Natural killer cell treated with Interleukin-12 subunit alpha and Interleukin-12 subunit beta and Interleukin-15 and Interleukin-18, amount 100 ng/mL, for 72 hours (primary cell): ENCODE data around the gene DDX50. TPM values are rescaled to one million over a fixed set of nuclear protein-coding genes. Genes with fewer than 3 reads are reported as not detected.
"Not testable (repeated sequence)": the region's sequence is repeated elsewhere in the genome, so short reads cannot be mapped to it uniquely, and the experiment has no call there.

Source experiments
- ATAC-seq, 2 donors: fragments of 150-1000 bp; cut with Tn5 transposase in 1 of 2; sonication (Bioruptor Pico), chemical (Tn5 transposase) in 1 of 2; 2 replicates each; pipeline ENCODE4 v1.10.0; 2021
- DNase-seq: peaks from one replicate; pipeline ENCODE4 v3.0.0; 2022; ENCODE audit warnings: low spot score
- H3K27ac Mint-ChIP-seq, 2 donors: 1 replicate in 1 of 2; 2 replicates in 1 of 2; pipeline ENCODE4 v1.8.0; 2022; ENCODE audit warnings: mixed read lengths in 2 of 2, mild to moderate bottlenecking in 1 of 2, moderate library complexity in 1 of 2
- H3K27me3 Mint-ChIP-seq, 2 donors: 1 replicate in 1 of 2; 2 replicates in 1 of 2; pipeline ENCODE4 v1.8.0; 2022; ENCODE audit warnings: mixed read lengths in 2 of 2
- H3K36me3 Mint-ChIP-seq: one replicate; pipeline ENCODE4 v1.8.0; 2022; ENCODE audit warnings: mixed read lengths
- H3K4me1 Mint-ChIP-seq, 2 donors: 1 replicate in 1 of 2; 2 replicates in 1 of 2; pipeline ENCODE4 v1.8.0; 2022; ENCODE audit warnings: low read depth in 2 of 2, mixed read lengths in 2 of 2, mild to moderate bottlenecking in 1 of 2
- H3K4me3 Mint-ChIP-seq: one replicate; pipeline ENCODE4 v1.8.0; 2022; ENCODE audit warnings: mixed read lengths
- H3K9me3 Mint-ChIP-seq: 2 replicates; pipeline ENCODE4 v1.8.0; 2022; ENCODE audit warnings: mixed read lengths
- total RNA-seq, 2 donors: library from RNA; stranded (reverse); gene quantifications; one replicate each; pipeline ENCODE4 v1.2.3, GENCODE V29; 2022

Gene DDX50
- total RNA-seq, 2 donors from 2014 or later: 39.6 to 47.6 TPM

DNA sequence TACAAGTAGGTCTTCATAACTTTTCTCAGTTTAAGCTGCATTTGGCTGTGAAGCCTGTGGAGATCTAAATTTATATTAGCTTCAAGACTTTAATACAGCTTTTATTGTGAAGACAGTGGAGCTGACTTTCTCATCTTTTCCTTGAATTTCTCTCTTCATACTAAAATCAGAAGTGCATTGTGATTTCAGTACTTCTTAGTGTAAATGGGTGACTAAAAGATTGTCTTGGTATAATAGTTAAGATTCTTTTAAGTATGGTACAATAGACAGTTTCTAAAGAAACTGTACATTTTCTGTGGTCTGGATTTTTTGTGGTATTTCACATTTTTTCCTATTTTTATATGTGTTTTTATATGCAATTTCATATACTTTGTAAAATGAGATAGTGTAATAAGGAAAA, 33.9 kb downstream of the DDX50 start:
- DNase-seq (no peak), ATAC-seq (peak in 1 of 2 donors; percentile 46)
- Mint-ChIP-seq H3K4me1 (peaks cover 0 to 5% of the 10 kb centered on the region in 2 donors), H3K4me3 (no peak overlapping the region), H3K27ac (no peak overlapping the region), H3K27me3 (no peaks in the 10 kb centered on the region), H3K9me3 (no peaks in the 10 kb centered on the region), H3K36me3 (peaks cover 28% of the 10 kb centered on the region)

- peaks cover 0 to 3% of the 10 kb centered on the region in 2 donors for H3K4me1 Mint-ChIP-seq
- peak overlapping the region in 1 of 2 donors; percentile 27 for H3K27ac Mint-ChIP-seq
- peaks cover 17% of the 10 kb centered on the region for H3K36me3 Mint-ChIP-seq
- no peaks in the 10 kb centered on the region for H3K27me3 Mint-ChIP-seq
- DNase-seq (no peak), ATAC-seq (no peak)
- no peak overlapping the region for H3K4me3 Mint-ChIP-seq
- no peaks in the 10 kb centered on the region for H3K9me3 Mint-ChIP-seq
Measured at GRCh38 chr10:68938117-68938516, 37.0 kb downstream of the DDX50 start.

GRCh38 chr10:68938884-68939283, 37.8 kb downstream of the DDX50 start:
- Mint-ChIP-seq H3K36me3 (peaks cover 17% of the 10 kb centered on the region), H3K27ac (peak overlapping the region in 1 of 2 donors; percentile 27), H3K4me3 (no peak overlapping the region), H3K9me3 (no peaks in the 10 kb centered on the region), H3K27me3 (no peaks in the 10 kb centered on the region), H3K4me1 (peaks cover 0 to 3% of the 10 kb centered on the region in 2 donors)
- ATAC-seq: no peak
- DNase-seq: no peak

DNA sequence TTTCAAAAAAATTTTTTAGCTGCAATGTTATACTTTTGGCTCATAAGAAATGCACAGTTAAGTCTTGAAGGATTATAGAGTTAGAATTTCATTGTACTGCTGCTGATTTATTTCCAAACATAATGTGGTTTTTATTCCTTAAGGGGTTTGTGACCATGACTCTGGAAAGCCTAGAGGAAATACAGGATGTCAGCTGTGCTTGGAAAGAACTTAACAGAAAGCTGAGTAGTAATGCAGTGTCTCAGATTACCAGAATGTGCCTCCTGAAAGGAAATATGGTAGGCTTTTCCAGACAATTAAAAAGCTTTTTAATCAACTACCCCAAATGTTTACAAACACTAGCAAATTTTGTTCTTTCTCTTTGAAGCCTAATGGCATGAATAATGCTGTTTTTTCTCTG, 39.8 kb downstream of the DDX50 start:
- not testable (repeated sequence) for H3K4me1 Mint-ChIP-seq, H3K27ac Mint-ChIP-seq, H3K27me3 Mint-ChIP-seq, H3K4me3 Mint-ChIP-seq, H3K9me3 Mint-ChIP-seq, ATAC-seq, DNase-seq
- H3K36me3 Mint-ChIP-seq: peaks cover 17% of the 10 kb centered on the region

DNA sequence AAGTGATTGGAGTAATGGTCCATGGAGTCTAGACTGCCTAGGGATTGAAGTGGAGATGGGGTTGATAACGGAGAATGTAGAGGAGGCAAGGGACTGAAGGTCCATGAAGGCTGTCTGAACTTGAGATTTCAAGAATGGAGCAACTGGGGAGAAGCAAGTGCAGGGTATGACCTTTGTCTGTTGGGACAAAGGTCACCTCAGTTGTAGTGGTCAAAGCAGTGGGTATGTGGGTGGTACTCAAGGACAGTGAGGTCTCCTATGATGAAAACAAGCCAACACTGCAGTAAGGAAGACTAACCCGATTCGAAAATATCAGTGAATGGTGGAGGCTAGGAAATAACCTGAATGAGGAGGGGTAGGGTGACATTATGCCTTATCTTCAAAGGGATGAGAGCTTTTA, 49.5 kb downstream of the DDX50 start:
- Mint-ChIP-seq H3K4me1 (peaks cover 0 to 2% of the 10 kb centered on the region in 2 donors), H3K4me3 (no peak overlapping the region), H3K9me3 (no peaks in the 10 kb centered on the region), H3K27ac (no peak overlapping the region), H3K36me3 (peaks cover 14% of the 10 kb centered on the region), H3K27me3 (no peaks in the 10 kb centered on the region)
- no peak for ATAC-seq
- DNase-seq: no peak

DNA sequence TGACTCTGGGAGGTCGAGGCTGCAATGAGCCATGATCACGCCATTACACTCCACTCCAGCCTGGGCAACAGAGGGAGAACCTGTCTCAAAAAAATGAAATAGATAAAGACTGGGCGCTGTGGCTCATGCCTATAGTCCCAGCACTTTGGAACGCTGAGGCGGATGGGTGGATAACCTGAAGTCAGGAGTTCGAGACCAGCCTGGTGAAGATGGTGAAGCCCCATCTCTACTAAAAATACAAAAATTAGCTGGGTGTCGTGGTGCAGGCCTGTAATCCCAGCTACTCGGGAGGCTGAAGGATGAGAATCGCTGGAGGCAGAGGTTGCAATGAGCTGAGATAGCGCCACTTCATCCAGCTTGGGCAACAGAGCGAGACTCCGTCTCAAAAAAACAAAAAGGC, 53.8 kb downstream of the DDX50 start:
- H3K27me3 Mint-ChIP-seq: no peaks in the 10 kb centered on the region
- H3K4me1 Mint-ChIP-seq: peaks cover 24 to 28% of the 10 kb centered on the region in 2 donors
- peak overlapping the region; percentile 99 for H3K27ac Mint-ChIP-seq
- H3K4me3 Mint-ChIP-seq: peak overlapping the region; percentile 98
- peaks cover 19% of the 10 kb centered on the region for H3K36me3 Mint-ChIP-seq
- DNase-seq (no peak), ATAC-seq (no peak)
- H3K9me3 Mint-ChIP-seq: no peaks in the 10 kb centered on the region

GRCh38 chr10:68955355-68955831, 54.3 kb downstream of the DDX50 start:
- peaks cover 22% of the 10 kb centered on the region for H3K36me3 Mint-ChIP-seq
- H3K27ac Mint-ChIP-seq: peak overlapping the region; percentile 99
- no peaks in the 10 kb centered on the region for H3K9me3 Mint-ChIP-seq
- DNase-seq: no peak
- H3K27me3 Mint-ChIP-seq: no peaks in the 10 kb centered on the region
- peak in 1 of 2 donors; percentile 41 for ATAC-seq
- peak overlapping the region; percentile 98 for H3K4me3 Mint-ChIP-seq
- H3K4me1 Mint-ChIP-seq: peaks cover 27 to 32% of the 10 kb centered on the region in 2 donors

DNA sequence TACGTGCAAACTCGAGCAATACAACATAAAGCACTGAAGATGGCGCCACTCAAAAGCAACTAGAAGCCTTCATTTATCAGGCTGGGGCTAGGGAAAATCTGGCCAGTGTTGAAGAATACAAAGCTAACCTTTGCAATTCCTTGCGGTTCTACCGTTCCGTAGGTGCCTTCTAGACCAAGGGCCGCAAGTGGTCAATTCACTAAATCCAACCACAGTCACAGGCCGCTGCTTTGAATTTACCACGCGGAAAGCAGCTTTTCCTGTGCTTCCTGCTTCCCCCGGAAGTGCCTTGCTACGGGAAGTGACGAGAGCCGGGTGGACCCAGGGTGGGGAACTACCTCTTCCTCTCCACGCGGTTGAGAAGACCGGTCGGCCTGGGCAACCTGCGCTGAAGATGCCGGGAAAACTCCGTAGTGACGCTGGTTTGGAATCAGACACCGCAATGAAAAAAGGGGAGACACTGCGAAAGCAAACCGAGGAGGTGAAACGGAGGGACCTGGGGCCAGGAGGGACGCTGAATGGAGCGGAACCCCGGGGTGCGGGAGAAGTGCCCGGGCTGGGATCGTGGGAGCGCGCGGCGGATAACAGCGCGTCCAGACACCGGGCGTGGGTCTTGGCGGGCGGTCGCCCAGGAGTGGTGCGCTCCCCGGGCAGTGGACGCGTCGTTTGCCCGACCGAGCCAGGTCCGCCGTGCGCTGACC, 54.9 kb downstream of the DDX50 start, which contains the start of gene DDX21:
Gene DDX21, plus strand, starts transcription at position 339 of the 701 bp plus-strand sequence. Its CDS starts 56 bp downstream, at position 395.
- peak; percentile 93 to 94 for ATAC-seq
- Mint-ChIP-seq H3K4me1 (peaks cover 27 to 32% of the 10 kb centered on the region in 2 donors), H3K36me3 (peaks cover 22% of the 10 kb centered on the region), H3K4me3 (peak within 1 kb of the TSS; percentile 98), H3K9me3 (no peaks in the 10 kb centered on the region), H3K27me3 (no peaks in the 10 kb centered on the region), H3K27ac (peak within 1 kb of the TSS; percentile 99)
- DNase-seq: peak; percentile 94

DNA sequence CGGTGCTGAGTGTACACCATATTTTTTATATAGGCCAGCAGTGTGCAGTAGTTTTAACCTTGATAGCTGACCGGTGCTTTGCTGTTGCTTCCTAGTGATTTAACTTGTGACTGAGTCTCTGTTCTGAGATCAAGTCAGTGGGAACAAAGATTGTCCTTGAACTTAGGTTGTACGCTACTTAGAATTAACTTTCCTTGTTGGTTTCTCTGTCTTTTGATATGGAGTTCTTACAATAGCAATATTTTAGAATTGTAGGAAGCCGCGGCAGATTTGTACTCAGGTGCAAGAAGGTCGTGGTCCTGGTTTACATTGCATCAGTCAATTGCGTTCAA, 56.1 kb downstream of the DDX50 start:
- DNase-seq: no peak
- H3K27ac Mint-ChIP-seq: peak overlapping the region; percentile 99
- H3K9me3 Mint-ChIP-seq: no peaks in the 10 kb centered on the region
- H3K4me3 Mint-ChIP-seq: peak overlapping the region; percentile 98
- H3K27me3 Mint-ChIP-seq: no peaks in the 10 kb centered on the region
- ATAC-seq: no peak
- peaks cover 33 to 41% of the 10 kb centered on the region in 2 donors for H3K4me1 Mint-ChIP-seq
- peaks cover 32% of the 10 kb centered on the region for H3K36me3 Mint-ChIP-seq

DNA sequence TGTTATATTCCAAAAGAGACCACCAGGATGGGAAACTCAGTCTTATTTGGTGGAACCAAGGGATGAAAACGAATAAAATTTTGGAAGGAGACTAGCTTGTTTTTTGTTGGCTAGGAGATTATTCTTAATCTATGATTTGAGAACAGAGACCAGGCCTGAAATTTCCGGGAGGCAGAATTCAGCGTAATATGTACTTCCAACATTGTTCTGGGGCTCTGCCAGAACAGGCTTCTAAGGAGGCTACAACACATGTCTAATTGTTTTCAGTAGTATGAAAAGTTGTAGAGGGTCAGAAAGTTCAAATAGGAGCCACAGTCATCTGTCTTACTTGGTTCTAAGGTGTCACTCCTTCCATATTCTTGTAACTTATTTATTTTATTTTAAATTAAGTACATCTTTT, 56.5 kb downstream of the DDX50 start:
- Mint-ChIP-seq H3K4me1 (peaks cover 33 to 42% of the 10 kb centered on the region in 2 donors), H3K36me3 (peaks cover 35% of the 10 kb centered on the region), H3K27ac (peak overlapping the region; percentile 99), H3K4me3 (peak overlapping the region; percentile 98), H3K9me3 (no peaks in the 10 kb centered on the region), H3K27me3 (no peaks in the 10 kb centered on the region)
- DNase-seq (no peak), ATAC-seq (no peak)

- Mint-ChIP-seq H3K4me1 (peaks cover 33 to 42% of the 10 kb centered on the region in 2 donors), H3K4me3 (peak overlapping the region; percentile 78), H3K27ac (peak overlapping the region; percentile 64 to 85)
Measured at GRCh38 chr10:68959695-68960527, 58.8 kb downstream of the DDX50 start.

DNA sequence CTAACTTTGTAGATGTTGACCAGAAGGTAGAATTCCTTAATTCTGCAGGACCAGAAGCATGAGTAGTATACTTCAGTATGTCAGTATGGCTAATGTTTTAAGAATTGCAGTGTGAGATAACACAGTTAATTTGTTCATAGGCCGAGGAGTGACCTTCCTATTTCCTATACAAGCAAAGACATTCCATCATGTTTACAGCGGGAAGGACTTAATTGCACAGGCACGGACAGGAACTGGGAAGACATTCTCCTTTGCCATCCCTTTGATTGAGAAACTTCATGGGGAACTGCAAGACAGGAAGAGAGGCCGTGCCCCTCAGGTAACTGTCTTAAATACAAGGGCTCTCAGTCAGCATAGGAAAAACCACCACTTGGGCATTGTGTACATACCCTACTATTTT, 62.0 kb downstream of the DDX50 start:
- Mint-ChIP-seq H3K9me3 (no peaks in the 10 kb centered on the region), H3K27ac (no peak overlapping the region), H3K4me3 (no peak overlapping the region), H3K36me3 (peaks cover 42% of the 10 kb centered on the region), H3K27me3 (no peaks in the 10 kb centered on the region), H3K4me1 (peaks cover 20 to 26% of the 10 kb centered on the region in 2 donors)
- ATAC-seq (no peak), DNase-seq (no peak)

More at GRCh38 chr10:68959695-68960527, 58.8 kb downstream of the DDX50 start:
- no peak for ATAC-seq
- H3K27me3 Mint-ChIP-seq: no peaks in the 10 kb centered on the region
- no peaks in the 10 kb centered on the region for H3K9me3 Mint-ChIP-seq
- DNase-seq: no peak
- peaks cover 35% of the 10 kb centered on the region for H3K36me3 Mint-ChIP-seq

- Mint-ChIP-seq H3K4me1 (peaks cover 5% of the 10 kb centered on the region in 2 donors), H3K27ac (no peak overlapping the region), H3K27me3 (no peaks in the 10 kb centered on the region), H3K36me3 (peaks cover 56% of the 10 kb centered on the region), H3K4me3 (no peak overlapping the region), H3K9me3 (no peaks in the 10 kb centered on the region)
- ATAC-seq: no peak
- no peak for DNase-seq
Measured at GRCh38 chr10:68973975-68974374, 72.9 kb downstream of the DDX50 start.

DNA sequence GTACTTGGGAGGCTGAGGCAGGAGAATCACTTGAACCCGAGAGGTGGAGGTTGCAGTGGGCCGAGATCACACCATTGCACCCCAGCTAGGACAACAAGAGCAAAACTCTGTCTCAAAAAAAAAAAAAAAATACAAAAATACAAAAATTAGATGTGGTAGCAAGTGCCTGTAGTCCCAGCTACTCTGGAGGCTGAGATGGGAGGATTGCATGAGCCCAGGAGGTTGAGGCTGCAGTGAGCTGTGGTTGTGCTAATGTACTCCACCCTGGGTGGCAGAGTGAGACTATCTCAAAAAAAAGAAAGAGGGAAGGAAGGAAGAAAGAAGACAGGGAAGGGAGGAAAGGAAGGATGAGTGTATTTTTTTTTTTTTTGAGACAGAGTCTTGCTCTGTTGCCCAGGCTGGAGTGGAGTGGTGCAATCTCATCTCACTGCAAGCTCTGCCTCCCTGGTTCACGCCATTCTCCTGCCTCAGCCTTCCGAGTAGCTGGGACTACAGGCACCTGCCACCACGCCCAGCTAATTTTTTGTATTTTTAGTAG, 74.9 kb downstream of the DDX50 start:
- not testable (repeated sequence) for DNase-seq, H3K27ac Mint-ChIP-seq, H3K4me1 Mint-ChIP-seq, H3K27me3 Mint-ChIP-seq, H3K9me3 Mint-ChIP-seq, ATAC-seq, H3K4me3 Mint-ChIP-seq
- H3K36me3 Mint-ChIP-seq: peaks cover 62% of the 10 kb centered on the region
